H9 (cell line): ENCODE measurements around the gene ALG14. TPM values are rescaled to one million over a fixed set of nuclear protein-coding genes. Genes with fewer than 3 reads are reported as not detected.
A peak's percentile ranks its signal among the peaks of the same experiment; 100 is the strongest.

ENCODE experiments used
- DNase-seq: peaks from one replicate; pipeline ENCODE4 v3.0.0-alpha.2; 2017
- H2AFZ ChIP-seq: one replicate; pipeline ENCODE4 v1.6.1; 2013; ENCODE audit warnings: mild to moderate bottlenecking, low read length, control low read depth, moderate library complexity
- H2AK5ac ChIP-seq: 2 replicates; pipeline ENCODE4 v1.6.1; 2013; ENCODE audit warnings: low read length, control low read depth, mixed read lengths; ENCODE audit not compliant: insufficient read length
- H2BK120ac ChIP-seq: one replicate; pipeline ENCODE4 v1.6.1; 2013; ENCODE audit warnings: low read depth, mild to moderate bottlenecking, low read length, control low read depth, inconsistent platforms; ENCODE audit not compliant: poor library complexity, severe bottlenecking
- H2BK12ac ChIP-seq: 2 replicates; pipeline ENCODE4 v1.6.1; 2013; ENCODE audit warnings: low read length, control low read depth, mixed read lengths, low read depth; ENCODE audit not compliant: insufficient read length
- H2BK15ac ChIP-seq: 2 replicates; pipeline ENCODE4 v1.6.1; 2013; ENCODE audit warnings: low read depth, low read length, control low read depth
- H2BK20ac ChIP-seq: one replicate; pipeline ENCODE4 v1.6.1; 2013; ENCODE audit warnings: low read depth, mild to moderate bottlenecking, low read length, control low read depth, inconsistent platforms; ENCODE audit not compliant: poor library complexity, severe bottlenecking
- H2BK5ac ChIP-seq: 2 replicates; pipeline ENCODE4 v1.6.1; 2013; ENCODE audit warnings: low read length, control low read depth, mixed read lengths; ENCODE audit not compliant: insufficient read length
- H3K14ac ChIP-seq: 2 replicates; pipeline ENCODE4 v1.6.1; 2013; ENCODE audit warnings: low read length, control low read depth; ENCODE audit not compliant: insufficient read depth
- H3K18ac ChIP-seq: 2 replicates; pipeline ENCODE4 v1.6.1; 2013; ENCODE audit warnings: low read depth, mild to moderate bottlenecking, mixed read lengths, low read length, control low read depth; ENCODE audit not compliant: insufficient read length
- H3K23ac ChIP-seq: 2 replicates; pipeline ENCODE4 v1.6.1; 2013; ENCODE audit warnings: low read length, control low read depth, mixed read lengths, low read depth; ENCODE audit not compliant: insufficient read length
- H3K23me2 ChIP-seq: 2 replicates; pipeline ENCODE4 v1.6.1; 2013; ENCODE audit warnings: low read depth, mild to moderate bottlenecking, mixed read lengths, low read length, control low read depth; ENCODE audit not compliant: insufficient read length, poor library complexity, severe bottlenecking
- H3K27ac ChIP-seq: 2 replicates; pipeline ENCODE4 v1.5.1; 2013; ENCODE audit warnings: low read length, control low read depth, mixed read lengths, low read depth; ENCODE audit not compliant: insufficient read length
- H3K27me3 ChIP-seq: 2 replicates; pipeline ENCODE4 v1.6.1; 2013; ENCODE audit warnings: low read length, control low read depth, inconsistent platforms; ENCODE audit not compliant: insufficient read depth
- H3K4ac ChIP-seq: 2 replicates; pipeline ENCODE4 v1.6.1; 2013; ENCODE audit warnings: low read depth, mild to moderate bottlenecking, control low read depth, inconsistent platforms, low read length, moderate library complexity
- H3K4me1 ChIP-seq: 2 replicates; pipeline ENCODE4 v1.6.1; 2013; ENCODE audit warnings: low read length, control low read depth, inconsistent platforms; ENCODE audit not compliant: insufficient read depth
- H3K4me2 ChIP-seq: 2 replicates; pipeline ENCODE4 v1.6.1; 2013; ENCODE audit warnings: low read length, control low read depth, mixed read lengths; ENCODE audit not compliant: insufficient read length, insufficient read depth
- H3K56ac ChIP-seq: 2 replicates; pipeline ENCODE4 v1.6.1; 2013; ENCODE audit warnings: low read depth, mild to moderate bottlenecking, mixed read lengths, low read length, control low read depth; ENCODE audit not compliant: insufficient read length
- H3K79me1 ChIP-seq: 2 replicates; pipeline ENCODE4 v1.6.1; 2013; ENCODE audit warnings: low read depth, mild to moderate bottlenecking, moderate library complexity, low read length, control low read depth, inconsistent platforms; ENCODE audit not compliant: insufficient read depth, poor library complexity, severe bottlenecking
- H3K79me2 ChIP-seq: 2 replicates; pipeline ENCODE4 v1.6.1; 2013; ENCODE audit warnings: low read length, control low read depth, inconsistent platforms; ENCODE audit not compliant: insufficient read depth
- H3K9ac ChIP-seq: 2 replicates; pipeline ENCODE4 v1.6.1; 2013; ENCODE audit warnings: low read length, control low read depth, mixed read lengths; ENCODE audit not compliant: insufficient read length; ENCODE audit errors: extremely low read depth
- H3K9me3 ChIP-seq: one replicate; pipeline ENCODE4 v1.6.1; 2013; ENCODE audit warnings: low read depth, low read length, inconsistent platforms; ENCODE audit not compliant: control insufficient read depth
- H3T11ph ChIP-seq: one replicate; pipeline ENCODE4 v1.6.1; 2013; ENCODE audit warnings: mild to moderate bottlenecking, low read length, control low read depth, inconsistent platforms
- H4K20me1 ChIP-seq: one replicate; pipeline ENCODE4 v1.6.1; 2013; ENCODE audit not compliant: control insufficient read depth, insufficient read length, insufficient read depth
- H4K5ac ChIP-seq: 2 replicates; pipeline ENCODE4 v1.6.1; 2013; ENCODE audit warnings: low read depth, mild to moderate bottlenecking, mixed read lengths, low read length, control low read depth; ENCODE audit not compliant: insufficient read length
- H4K8ac ChIP-seq: replicated peaks from 2 replicates; pipeline ENCODE4 v1.6.1; 2013; ENCODE audit warnings: low read length, control low read depth, mixed read lengths, low read depth; ENCODE audit not compliant: insufficient read length
- H4K91ac ChIP-seq: 2 replicates; pipeline ENCODE4 v1.6.1; 2013; ENCODE audit warnings: low read depth, mild to moderate bottlenecking, moderate library complexity, mixed read lengths, low read length, control low read depth; ENCODE audit not compliant: insufficient read length
- H3K27ac Mint-ChIP-seq, 3 experiments: 2 replicates in 2 of 3; 3 replicates in 1 of 3; pipeline ENCODE4 v1.8.0; 2020 to 2021; ENCODE audit warnings: mixed read lengths in 3 of 3, mild to moderate bottlenecking in 1 of 3, moderate library complexity in 1 of 3
- H3K27me3 Mint-ChIP-seq: 2 replicates; pipeline ENCODE4 v1.8.0; 2021; ENCODE audit warnings: low read depth, mild to moderate bottlenecking, moderate library complexity, mixed read lengths
- H3K36me3 Mint-ChIP-seq, 3 experiments: 2 replicates in 2 of 3; 3 replicates in 1 of 3; pipeline ENCODE4 v1.8.0; 2020 to 2021; ENCODE audit warnings: low read depth in 3 of 3, mixed read lengths in 3 of 3; ENCODE audit not compliant: insufficient read depth in 1 of 3
- H3K4me1 Mint-ChIP-seq, 2 experiments: 2 replicates each; pipeline ENCODE4 v1.8.0; 2020; ENCODE audit warnings: mixed read lengths in 2 of 2
- H3K4me3 Mint-ChIP-seq, 2 experiments: 2 replicates in 1 of 2; 3 replicates in 1 of 2; pipeline ENCODE4 v1.8.0; 2020 to 2021; ENCODE audit warnings: mild to moderate bottlenecking in 2 of 2, mixed read lengths in 2 of 2, moderate library complexity in 1 of 2
- H3K9me3 Mint-ChIP-seq, 2 experiments: 2 replicates in 1 of 2; 3 replicates in 1 of 2; pipeline ENCODE4 v1.8.0; 2020; ENCODE audit warnings: mild to moderate bottlenecking in 2 of 2, mixed read lengths in 2 of 2, moderate library complexity in 1 of 2
- CTCF ChIP-seq: fragments of 200-600 bp; sonication (generic); conservative IDR thresholded peaks from 3 replicates; pipeline ENCODE4 v1.8.0; 2021; ENCODE audit warnings: antibody characterized with exemption, mild to moderate bottlenecking
- WGBS: extraction: QIAGEN DNeasy Blood & Tissue Kit; methylation state at CpG from one replicate; pipeline ENCODE4 v1.1.7; 2013; ENCODE audit warnings: missing lambda C conversion rate, low lambda C conversion rate, mixed read lengths; ENCODE audit not compliant: insufficient read length; ENCODE audit errors: extremely low coverage; 5-methylcytosine and 5-hydroxymethylcytosine counted together
- total RNA-seq: library from RNA; stranded (reverse); gene quantifications from 2 replicates; pipeline ENCODE4 v1.2.1, GENCODE V29; 2021

Gene ALG14
- total RNA-seq, 1 experiment from 2014 or later: 2.5 TPM

- no peak for TF ChIP-seq CTCF
- Histone ChIP-seq H3K79me1 (no peaks in the 10 kb centered on the region), H2BK120ac (no peak overlapping the region), H4K8ac (no peak overlapping the region), H2BK15ac (no peak overlapping the region), H4K91ac (no peak overlapping the region), H3K9me3 (no peaks in the 10 kb centered on the region), H3K4ac (no peak overlapping the region), H2BK5ac (no peak overlapping the region), H4K20me1 (no peaks in the 10 kb centered on the region), H3K27me3 (no peaks in the 10 kb centered on the region), H3T11ph (no peak overlapping the region), H3K18ac (no peak overlapping the region), H2BK12ac (no peak overlapping the region), H3K4me1 (peaks cover 5% of the 10 kb centered on the region; the same call in 1 of the 2 replicates), H3K27ac (no peak overlapping the region), H3K23me2 (no peaks in the 10 kb centered on the region), H3K79me2 (no peaks in the 10 kb centered on the region), H2AFZ (no peak overlapping the region), H3K23ac (no peak overlapping the region), H2BK20ac (no peak overlapping the region), H3K56ac (no peak overlapping the region), H2AK5ac (no peak overlapping the region), H3K9ac (no peak overlapping the region), H4K5ac (no peak overlapping the region), H3K4me2 (no peak overlapping the region), H3K14ac (no peak overlapping the region)
- H3K4me1 Mint-ChIP-seq: peaks cover 34 to 38% of the 10 kb centered on the region in 2 experiments
- no peaks in the 10 kb centered on the region for H3K9me3 Mint-ChIP-seq
- H3K4me3 Mint-ChIP-seq: no peak overlapping the region
- H3K27ac Mint-ChIP-seq: peak overlapping the region in 1 of 3 experiments; percentile 52; a peak in 1 of 7 replicates
- DNase-seq: no peak
- WGBS: no CpG with 5 or more reads among the region's 1 CpG
- peaks cover 6 to 11% (median 9%) of the 10 kb centered on the region in 3 experiments; a peak in 6 of 7 replicates for H3K36me3 Mint-ChIP-seq
- no peaks in the 10 kb centered on the region for H3K27me3 Mint-ChIP-seq
These were observed 137.7 kb downstream of the ALG14 start for GRCh38 chr1:94935034-94935433.
